NB4 (cell line): ENCODE data around the gene DPY19L3.

Source experiments
- DNase-seq: peaks from one replicate; pipeline ENCODE4 v3.0.0; 2010; ENCODE audit warnings: low read depth
- H3K4me3 ChIP-seq: one replicate; pipeline ENCODE4 v1.5.1; 2011; ENCODE audit warnings: mild to moderate bottlenecking, low read depth, low read length, moderate library complexity
- MYC ChIP-seq: IDR thresholded peaks from 2 replicates; pipeline ENCODE4 v1.6.1; 2011; ENCODE audit warnings: low read depth, low read length
- POLR2A ChIP-seq: IDR thresholded peaks from 2 replicates; pipeline ENCODE4 v1.6.1; 2011; ENCODE audit warnings: mild to moderate bottlenecking; ENCODE audit not compliant: insufficient read length; ENCODE audit errors: extremely low read depth
- TF ChIP-seq, protein P1 (sequence below): IDR thresholded peaks from 2 replicates; pipeline ENCODE4 v1.6.1; 2011; ENCODE audit warnings: low read depth, low read length
- TF ChIP-seq, protein P2 (sequence below): IDR thresholded peaks from one replicate; pipeline ENCODE4 v1.5.1; 2012; ENCODE audit warnings: low read depth, low read length

Gene DPY19L3

DNA sequence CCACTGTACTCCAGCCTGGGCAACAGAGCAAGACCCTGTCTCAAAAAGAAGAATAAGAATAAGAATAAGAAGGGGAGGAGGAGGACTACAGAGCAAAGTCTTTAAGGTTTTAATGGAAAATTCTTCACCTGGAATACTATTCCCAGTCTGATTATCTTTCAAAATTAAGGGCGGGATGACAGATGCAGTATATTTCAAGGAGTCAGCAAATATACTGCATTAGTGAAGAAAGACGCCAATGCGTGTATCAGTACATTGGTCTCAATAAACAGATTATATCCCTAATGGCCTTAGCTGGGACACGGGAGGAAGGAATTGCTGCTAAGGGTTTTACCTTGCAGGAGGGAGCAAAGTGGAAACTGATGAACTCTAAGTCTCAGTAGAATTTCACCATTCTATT, 121.3 kb downstream of the DPY19L3 start:
- no peak for DNase-seq
- H3K4me3 ChIP-seq: no peak overlapping the region
- TF ChIP-seq POLR2A: no peak
- TF ChIP-seq, protein P1, sequence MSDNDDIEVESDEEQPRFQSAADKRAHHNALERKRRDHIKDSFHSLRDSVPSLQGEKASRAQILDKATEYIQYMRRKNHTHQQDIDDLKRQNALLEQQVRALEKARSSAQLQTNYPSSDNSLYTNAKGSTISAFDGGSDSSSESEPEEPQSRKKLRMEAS: no peak
- no peak for TF ChIP-seq MYC
- TF ChIP-seq, protein P2, sequence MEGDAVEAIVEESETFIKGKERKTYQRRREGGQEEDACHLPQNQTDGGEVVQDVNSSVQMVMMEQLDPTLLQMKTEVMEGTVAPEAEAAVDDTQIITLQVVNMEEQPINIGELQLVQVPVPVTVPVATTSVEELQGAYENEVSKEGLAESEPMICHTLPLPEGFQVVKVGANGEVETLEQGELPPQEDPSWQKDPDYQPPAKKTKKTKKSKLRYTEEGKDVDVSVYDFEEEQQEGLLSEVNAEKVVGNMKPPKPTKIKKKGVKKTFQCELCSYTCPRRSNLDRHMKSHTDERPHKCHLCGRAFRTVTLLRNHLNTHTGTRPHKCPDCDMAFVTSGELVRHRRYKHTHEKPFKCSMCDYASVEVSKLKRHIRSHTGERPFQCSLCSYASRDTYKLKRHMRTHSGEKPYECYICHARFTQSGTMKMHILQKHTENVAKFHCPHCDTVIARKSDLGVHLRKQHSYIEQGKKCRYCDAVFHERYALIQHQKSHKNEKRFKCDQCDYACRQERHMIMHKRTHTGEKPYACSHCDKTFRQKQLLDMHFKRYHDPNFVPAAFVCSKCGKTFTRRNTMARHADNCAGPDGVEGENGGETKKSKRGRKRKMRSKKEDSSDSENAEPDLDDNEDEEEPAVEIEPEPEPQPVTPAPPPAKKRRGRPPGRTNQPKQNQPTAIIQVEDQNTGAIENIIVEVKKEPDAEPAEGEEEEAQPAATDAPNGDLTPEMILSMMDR: no peak

DNA sequence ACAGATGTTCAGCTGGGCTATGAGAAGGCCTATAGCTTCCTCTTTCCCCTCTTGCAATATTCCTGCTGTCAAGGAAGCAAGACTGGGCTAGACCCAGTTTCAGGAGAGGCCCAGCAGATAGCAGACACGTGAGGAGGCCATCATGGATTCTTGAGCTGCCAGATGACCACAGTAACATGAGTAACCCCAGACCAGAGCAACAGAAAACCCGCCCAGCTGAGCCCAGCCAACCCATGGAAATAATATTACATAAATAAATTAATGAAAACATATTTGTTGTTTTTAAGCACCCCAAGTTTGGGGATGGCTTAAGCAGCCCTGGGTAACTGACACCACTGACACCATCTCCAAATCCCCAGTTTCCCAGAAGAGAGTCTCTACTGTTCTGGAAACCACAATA, 125.2 kb downstream of the DPY19L3 start:
- no peak for DNase-seq
- TF ChIP-seq, protein P2: no peak
- TF ChIP-seq MYC (no peak), POLR2A (no peak)
- TF ChIP-seq, protein P1: no peak
- no peak overlapping the region for H3K4me3 ChIP-seq

DNA sequence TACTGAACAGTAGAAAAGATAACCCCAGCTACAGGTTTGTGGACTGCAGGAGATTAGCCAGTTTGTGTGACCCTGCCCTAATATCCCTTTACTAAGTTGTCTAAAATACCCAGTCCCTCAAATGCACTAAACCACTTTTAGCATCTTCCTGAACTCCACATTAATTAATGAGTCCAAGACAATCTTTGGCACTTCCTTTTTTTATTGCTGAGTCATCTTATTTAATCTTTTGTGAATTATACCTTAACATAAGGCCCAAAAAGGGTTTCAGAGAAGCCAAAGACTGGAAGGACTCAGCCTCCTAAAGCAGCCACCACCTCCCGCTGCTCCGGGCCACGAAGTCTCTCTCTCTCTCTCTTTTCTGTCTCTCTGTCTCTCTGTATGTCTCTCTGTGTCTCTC, 126.7 kb downstream of the DPY19L3 start:
- DNase-seq: no peak
- TF ChIP-seq MYC: no peak
- TF ChIP-seq POLR2A: no peak
- TF ChIP-seq, protein P2: no peak
- TF ChIP-seq, protein P1: no peak
- no peak overlapping the region for H3K4me3 ChIP-seq
